Osteocyte (in vitro differentiated cells): Measurements from ENCODE around the gene GRB7. TPM values are rescaled to one million over a fixed set of nuclear protein-coding genes. Genes with fewer than 3 reads are reported as not detected.
"Not testable (repeated sequence)": the region's sequence is repeated elsewhere in the genome, so short reads cannot be mapped to it uniquely, and the experiment has no call there.

Experiments
- DNase-seq: peaks from one replicate; pipeline ENCODE4 v3.0.0; 2021; ENCODE audit warnings: mixed read lengths; ENCODE audit not compliant: unreplicated experiment; ENCODE audit errors: extremely low spot score
- H3K27ac Mint-ChIP-seq: one replicate; pipeline ENCODE4 v1.8.0; 2021; ENCODE audit warnings: mild to moderate bottlenecking, mixed read lengths; ENCODE audit not compliant: unreplicated experiment
- H3K27me3 Mint-ChIP-seq: one replicate; pipeline ENCODE4 v1.8.0; 2021; ENCODE audit warnings: mixed read lengths; ENCODE audit not compliant: unreplicated experiment
- H3K36me3 Mint-ChIP-seq: one replicate; pipeline ENCODE4 v1.8.0; 2021; ENCODE audit warnings: mixed read lengths; ENCODE audit not compliant: unreplicated experiment
- H3K4me1 Mint-ChIP-seq: one replicate; pipeline ENCODE4 v1.8.0; 2021; ENCODE audit warnings: mixed read lengths; ENCODE audit not compliant: unreplicated experiment
- H3K4me3 Mint-ChIP-seq: one replicate; pipeline ENCODE4 v1.8.0; 2021; ENCODE audit warnings: mild to moderate bottlenecking, moderate library complexity, mixed read lengths; ENCODE audit not compliant: unreplicated experiment
- H3K9me3 Mint-ChIP-seq: one replicate; pipeline ENCODE4 v1.8.0; 2021; ENCODE audit warnings: mixed read lengths; ENCODE audit not compliant: unreplicated experiment
- total RNA-seq: library from RNA; stranded (reverse); gene quantifications from 2 replicates; pipeline ENCODE4 v1.2.1, GENCODE V29; 2021
- TF ChIP-seq, protein P1 (sequence below): fragments of 200-600 bp; sonication (generic); IDR thresholded peaks from 2 replicates; pipeline ENCODE4 v1.5.0; 2021; ENCODE audit warnings: antibody characterized with exemption, mild to moderate bottlenecking, moderate library complexity

Gene GRB7
- total RNA-seq, 1 donor from 2014 or later = 1.2 TPM

- TF ChIP-seq, protein P1, sequence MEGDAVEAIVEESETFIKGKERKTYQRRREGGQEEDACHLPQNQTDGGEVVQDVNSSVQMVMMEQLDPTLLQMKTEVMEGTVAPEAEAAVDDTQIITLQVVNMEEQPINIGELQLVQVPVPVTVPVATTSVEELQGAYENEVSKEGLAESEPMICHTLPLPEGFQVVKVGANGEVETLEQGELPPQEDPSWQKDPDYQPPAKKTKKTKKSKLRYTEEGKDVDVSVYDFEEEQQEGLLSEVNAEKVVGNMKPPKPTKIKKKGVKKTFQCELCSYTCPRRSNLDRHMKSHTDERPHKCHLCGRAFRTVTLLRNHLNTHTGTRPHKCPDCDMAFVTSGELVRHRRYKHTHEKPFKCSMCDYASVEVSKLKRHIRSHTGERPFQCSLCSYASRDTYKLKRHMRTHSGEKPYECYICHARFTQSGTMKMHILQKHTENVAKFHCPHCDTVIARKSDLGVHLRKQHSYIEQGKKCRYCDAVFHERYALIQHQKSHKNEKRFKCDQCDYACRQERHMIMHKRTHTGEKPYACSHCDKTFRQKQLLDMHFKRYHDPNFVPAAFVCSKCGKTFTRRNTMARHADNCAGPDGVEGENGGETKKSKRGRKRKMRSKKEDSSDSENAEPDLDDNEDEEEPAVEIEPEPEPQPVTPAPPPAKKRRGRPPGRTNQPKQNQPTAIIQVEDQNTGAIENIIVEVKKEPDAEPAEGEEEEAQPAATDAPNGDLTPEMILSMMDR = no peak
- Mint-ChIP-seq H3K36me3 (peaks cover 27% of the 10 kb centered on the region), H3K4me1 (no peaks in the 10 kb centered on the region), H3K4me3 (no peak overlapping the region), H3K27ac (no peak overlapping the region), H3K27me3 (no peaks in the 10 kb centered on the region), H3K9me3 (no peaks in the 10 kb centered on the region)
- no peak for DNase-seq
These were observed 14.5 kb upstream of the GRB7 start for GRCh38 chr17:39722965-39723848.

DNA sequence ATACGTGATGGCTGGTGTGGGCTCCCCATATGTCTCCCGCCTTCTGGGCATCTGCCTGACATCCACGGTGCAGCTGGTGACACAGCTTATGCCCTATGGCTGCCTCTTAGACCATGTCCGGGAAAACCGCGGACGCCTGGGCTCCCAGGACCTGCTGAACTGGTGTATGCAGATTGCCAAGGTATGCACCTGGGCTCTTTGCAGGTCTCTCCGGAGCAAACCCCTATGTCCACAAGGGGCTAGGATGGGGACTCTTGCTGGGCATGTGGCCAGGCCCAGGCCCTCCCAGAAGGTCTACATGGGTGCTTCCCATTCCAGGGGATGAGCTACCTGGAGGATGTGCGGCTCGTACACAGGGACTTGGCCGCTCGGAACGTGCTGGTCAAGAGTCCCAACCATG is 13.0 kb upstream of the GRB7 start:
- H3K27ac Mint-ChIP-seq = no peak overlapping the region

DNA sequence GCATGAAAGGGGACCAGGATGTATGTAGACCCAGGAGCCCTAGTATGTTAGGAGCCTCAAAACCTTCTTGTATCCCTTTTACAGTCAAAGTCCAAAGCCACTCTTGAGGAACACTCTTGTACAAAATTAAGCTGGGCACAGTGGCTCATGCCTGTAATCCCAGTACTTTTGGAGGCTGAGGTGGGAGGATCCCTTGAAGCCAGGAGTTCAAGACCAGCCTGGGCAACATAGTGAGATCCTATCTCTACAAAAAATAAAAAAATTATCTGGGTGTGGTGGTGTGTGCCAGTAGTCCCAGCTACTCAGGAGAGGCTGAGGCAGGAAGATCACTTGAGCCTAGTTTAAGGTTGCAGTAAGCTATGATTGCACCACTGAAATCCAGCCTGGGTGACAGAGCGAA is 11.8 kb upstream of the GRB7 start:
- not testable (repeated sequence) for H3K4me3 Mint-ChIP-seq, H3K9me3 Mint-ChIP-seq

More for the DNA sequence above, 13.0 kb upstream of the GRB7 start:
- Mint-ChIP-seq H3K4me1 (peaks cover 8% of the 10 kb centered on the region), H3K36me3 (peaks cover 27% of the 10 kb centered on the region), H3K9me3 (no peaks in the 10 kb centered on the region), H3K27me3 (no peaks in the 10 kb centered on the region), H3K4me3 (no peak overlapping the region)
- TF ChIP-seq, protein P1 = no peak
- DNase-seq = no peak

GRCh38 chr17:39726617-39727016 is 11.1 kb upstream of the GRB7 start:
- DNase-seq = no peak
- H3K27me3 Mint-ChIP-seq = no peaks in the 10 kb centered on the region

More for the DNA sequence above, 11.8 kb upstream of the GRB7 start:
- H3K4me1 Mint-ChIP-seq = peaks cover 12% of the 10 kb centered on the region
- H3K36me3 Mint-ChIP-seq = peaks cover 20% of the 10 kb centered on the region
- not testable (repeated sequence) for H3K27me3 Mint-ChIP-seq, H3K27ac Mint-ChIP-seq, DNase-seq

DNA sequence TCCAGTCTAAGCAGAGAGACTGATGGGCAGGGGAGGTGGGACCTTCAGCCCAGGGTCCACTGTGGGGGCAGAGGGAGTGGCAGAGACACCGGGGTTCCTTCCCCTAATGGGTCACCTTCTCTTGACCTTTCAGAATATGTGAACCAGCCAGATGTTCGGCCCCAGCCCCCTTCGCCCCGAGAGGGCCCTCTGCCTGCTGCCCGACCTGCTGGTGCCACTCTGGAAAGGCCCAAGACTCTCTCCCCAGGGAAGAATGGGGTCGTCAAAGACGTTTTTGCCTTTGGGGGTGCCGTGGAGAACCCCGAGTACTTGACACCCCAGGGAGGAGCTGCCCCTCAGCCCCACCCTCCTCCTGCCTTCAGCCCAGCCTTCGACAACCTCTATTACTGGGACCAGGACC is 10.2 kb upstream of the GRB7 start:
- H3K9me3 Mint-ChIP-seq = no peaks in the 10 kb centered on the region
- H3K4me1 Mint-ChIP-seq = peaks cover 14% of the 10 kb centered on the region
- H3K27me3 Mint-ChIP-seq = no peaks in the 10 kb centered on the region
- no peak overlapping the region for H3K4me3 Mint-ChIP-seq
- TF ChIP-seq, protein P1 = no peak
- no peak for DNase-seq
- no peak overlapping the region for H3K27ac Mint-ChIP-seq
- H3K36me3 Mint-ChIP-seq = peaks cover 20% of the 10 kb centered on the region

More at GRCh38 chr17:39726617-39727016, 11.1 kb upstream of the GRB7 start:
- peaks cover 20% of the 10 kb centered on the region for H3K36me3 Mint-ChIP-seq
- H3K4me1 Mint-ChIP-seq = peaks cover 14% of the 10 kb centered on the region
- H3K27ac Mint-ChIP-seq = no peak overlapping the region
- no peaks in the 10 kb centered on the region for H3K9me3 Mint-ChIP-seq
- TF ChIP-seq, protein P1 = no peak
- no peak overlapping the region for H3K4me3 Mint-ChIP-seq
